HT1080 (cell line): Measurements from ENCODE around the gene ZFP69B. TPM values are rescaled to one million over a fixed set of nuclear protein-coding genes. Genes with fewer than 3 reads are reported as not detected.

Source experiments
- DNase-seq: peaks from one replicate; pipeline ENCODE4 v3.0.0-alpha.2; 2015; ENCODE audit warnings: low read depth
- polyA plus RNA-seq, 2 experiments: library from polyadenylated mRNA; depleted of rRNA; stranded (reverse); fragments of >200 nt; gene quantifications; 2 replicates each; pipeline ENCODE4 v1.2.3, GENCODE V29; 2015
- total RNA-seq: library from RNA; depleted of rRNA; stranded (reverse); fragments of >200 nt; shearing (Covaris generic); gene quantifications from 2 replicates; pipeline ENCODE4 v1.2.3, GENCODE V29; 2014; rRNA removed

Gene ZFP69B
- 4.0 and 5.0 TPM in 2 replicates for total RNA-seq
- 6.3 and 6.8 TPM in 2 replicates for polyA plus RNA-seq (2015; cell fraction: cytosol; rRNA removed)
- polyA plus RNA-seq (2015; cell fraction: nucleus; rRNA removed) = 6.8 TPM in 2 replicates

- peak; percentile 85 for DNase-seq
Observed at GRCh38 chr1:40449684-40450494, at the start of gene ZFP69B. Gene ZFP69B, plus strand, starts transcription at chr1:40450476. Its CDS starts 486 bp downstream, at chr1:40450962.

- DNase-seq = no peak
Observed at GRCh38 chr1:40401473-40402201, 48.6 kb upstream of the ZFP69B start.

GRCh38 chr1:40404670-40405462, 45.4 kb upstream of the ZFP69B start:
- DNase-seq = peak; percentile 22

GRCh38 chr1:40405812-40406211, 44.5 kb upstream of the ZFP69B start:
- no peak for DNase-seq

- DNase-seq = no peak
Observed at GRCh38 chr1:40407453-40407852, 42.8 kb upstream of the ZFP69B start.

- no peak for DNase-seq
Observed at GRCh38 chr1:40409467-40409866, 40.8 kb upstream of the ZFP69B start.

- no peak for DNase-seq
Observed at GRCh38 chr1:40411294-40411693, 39.0 kb upstream of the ZFP69B start.

- no peak for DNase-seq
Observed at GRCh38 chr1:40411843-40412242, 38.4 kb upstream of the ZFP69B start.

- no peak for DNase-seq
Observed at GRCh38 chr1:40413527-40414252, 36.6 kb upstream of the ZFP69B start.

- no peak for DNase-seq
Observed at GRCh38 chr1:40414331-40414730, 35.9 kb upstream of the ZFP69B start.

- DNase-seq = no peak
Observed at GRCh38 chr1:40416709-40417108, 33.6 kb upstream of the ZFP69B start.

- peak; percentile 21 for DNase-seq
Observed at GRCh38 chr1:40421431-40422384, 28.6 kb upstream of the ZFP69B start.

- DNase-seq = no peak
Observed at GRCh38 chr1:40422630-40423263, 27.5 kb upstream of the ZFP69B start.

- no peak for DNase-seq
Observed at GRCh38 chr1:40423264-40423642, 27.0 kb upstream of the ZFP69B start.

GRCh38 chr1:40423951-40424618, 26.2 kb upstream of the ZFP69B start:
- no peak for DNase-seq

GRCh38 chr1:40425198-40425597, 25.1 kb upstream of the ZFP69B start:
- no peak for DNase-seq

- no peak for DNase-seq
Observed at GRCh38 chr1:40431385-40431784, 18.9 kb upstream of the ZFP69B start.

GRCh38 chr1:40432644-40433390, 17.5 kb upstream of the ZFP69B start:
- no peak for DNase-seq
